Activated T-helper 1 cell treated with Interleukin-2 at 50 U/mL for 16 hours (primary cell): ENCODE results near the gene ALDH3B1.

Experiments
- DNase-seq: peaks from one replicate; pipeline ENCODE4 v3.0.0-alpha.2; 2020; ENCODE audit warnings: low read depth

ALDH3B1 gene

DNA sequence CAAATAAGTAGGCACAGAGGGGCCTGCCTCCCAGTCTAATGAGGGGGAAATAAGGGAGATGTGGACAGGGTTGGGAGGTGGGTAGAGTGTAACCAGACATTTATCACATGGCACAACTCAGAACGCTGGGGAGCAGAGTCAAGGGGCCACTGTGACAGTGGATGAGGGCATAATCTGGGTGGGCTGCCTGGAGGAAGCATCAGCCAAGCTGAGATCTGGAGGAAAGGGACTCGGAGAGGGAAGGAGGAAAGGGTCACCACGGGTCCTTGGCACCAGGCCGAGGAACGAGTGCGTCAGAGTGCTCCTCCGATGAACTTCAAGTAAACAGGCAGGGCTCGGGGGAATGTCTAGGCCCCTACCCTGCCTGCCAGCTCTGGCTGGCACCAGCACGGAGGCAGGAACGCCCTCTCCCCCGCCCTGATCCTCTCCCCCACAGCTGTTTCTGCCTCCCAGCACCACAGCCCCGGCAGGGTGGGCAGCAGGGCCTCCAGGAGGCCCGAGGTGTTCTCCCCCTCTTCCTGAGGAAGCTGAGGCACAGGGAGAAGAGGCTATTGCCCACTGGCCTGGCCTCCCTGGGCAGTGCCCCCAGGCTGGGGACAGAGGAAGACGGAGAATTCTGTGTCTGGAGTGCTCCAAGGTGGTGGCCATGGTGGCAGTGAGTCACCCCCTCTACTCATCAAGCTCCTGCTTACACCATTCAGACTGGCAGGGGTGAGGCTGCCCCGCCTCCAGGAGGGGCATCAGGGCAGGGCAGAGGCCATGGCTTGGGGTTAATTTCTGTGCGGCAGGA is 4.2 kb downstream of the ALDH3B1 start:
- no peak for DNase-seq

DNA sequence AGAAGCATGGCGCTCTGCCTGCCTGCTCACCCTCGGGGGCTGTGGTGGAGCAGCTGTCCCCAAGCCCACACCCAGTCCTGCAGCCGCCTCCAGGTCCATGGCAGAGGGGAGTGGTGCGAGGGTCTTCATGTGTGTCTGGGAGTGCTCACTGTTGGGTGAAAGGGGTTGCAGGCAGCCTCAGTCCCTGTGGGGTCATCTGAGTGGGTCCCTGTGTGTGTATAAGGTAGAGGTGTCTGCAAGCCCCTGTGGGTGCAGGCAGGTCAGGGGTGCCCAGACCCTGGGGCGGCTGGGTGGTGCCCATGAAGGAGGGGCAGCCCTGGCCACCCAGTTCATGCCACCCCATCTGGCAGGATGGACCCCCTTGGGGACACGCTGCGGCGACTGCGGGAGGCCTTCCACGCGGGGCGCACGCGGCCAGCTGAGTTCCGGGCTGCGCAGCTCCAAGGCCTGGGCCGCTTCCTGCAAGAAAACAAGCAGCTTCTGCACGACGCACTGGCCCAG is 4.9 kb downstream of the ALDH3B1 start:
- DNase-seq = no peak

DNA sequence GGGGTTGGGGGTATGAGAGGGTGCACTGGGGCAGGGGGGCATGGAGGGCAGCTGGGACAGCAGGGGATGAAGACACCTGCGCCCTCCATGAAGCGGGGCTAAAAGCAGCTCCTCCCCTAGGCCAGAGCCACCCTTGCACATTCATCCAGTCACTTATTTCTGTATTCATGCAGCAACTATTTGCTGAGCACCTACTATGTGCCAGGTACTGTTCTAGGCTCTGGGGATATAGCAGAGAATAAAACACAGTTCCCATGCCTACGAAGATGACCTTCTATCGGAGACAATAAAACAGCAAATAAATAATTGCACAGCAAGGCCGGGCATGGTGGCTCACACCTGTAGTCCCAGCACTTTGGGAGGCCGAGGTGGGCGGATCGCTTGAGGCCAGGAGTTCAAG is 5.3 kb downstream of the ALDH3B1 start:
- no peak for DNase-seq

DNA sequence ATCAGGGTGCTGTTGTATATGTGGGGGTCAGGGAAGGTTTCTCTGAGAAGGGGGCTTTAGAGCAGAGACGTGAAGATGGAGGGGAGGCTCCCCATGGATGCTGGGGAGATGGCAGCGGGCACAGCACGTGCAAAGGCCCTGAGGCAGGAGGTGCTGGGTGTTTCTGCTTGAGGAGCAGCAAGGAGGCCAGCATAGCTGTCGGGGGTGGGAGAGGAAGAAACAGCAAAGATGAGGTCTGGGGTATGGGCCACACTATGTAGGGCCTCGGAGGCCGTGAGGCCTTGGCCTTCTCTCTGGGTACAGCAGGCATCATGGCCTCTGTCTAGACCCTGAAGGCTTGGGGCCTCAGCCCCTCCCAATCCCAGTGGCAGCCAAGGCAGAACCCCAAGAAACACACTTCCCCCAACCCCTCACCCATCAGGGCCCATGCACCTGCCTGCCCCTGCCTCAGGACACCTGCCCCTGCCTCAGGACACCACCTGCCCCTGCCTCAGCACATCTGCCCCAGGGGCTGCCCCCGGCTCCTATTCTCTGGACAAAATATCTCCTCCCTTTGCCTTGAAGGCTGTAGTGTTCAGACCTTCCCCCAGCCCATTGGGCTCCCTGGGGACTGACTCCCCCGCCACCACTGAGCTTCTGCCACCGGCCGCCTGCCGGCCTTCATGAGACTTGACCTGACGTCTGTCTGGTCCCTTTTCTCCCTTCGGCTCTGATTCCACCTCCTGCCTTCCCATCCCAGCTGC is 6.2 kb downstream of the ALDH3B1 start:
- DNase-seq = no peak

DNA sequence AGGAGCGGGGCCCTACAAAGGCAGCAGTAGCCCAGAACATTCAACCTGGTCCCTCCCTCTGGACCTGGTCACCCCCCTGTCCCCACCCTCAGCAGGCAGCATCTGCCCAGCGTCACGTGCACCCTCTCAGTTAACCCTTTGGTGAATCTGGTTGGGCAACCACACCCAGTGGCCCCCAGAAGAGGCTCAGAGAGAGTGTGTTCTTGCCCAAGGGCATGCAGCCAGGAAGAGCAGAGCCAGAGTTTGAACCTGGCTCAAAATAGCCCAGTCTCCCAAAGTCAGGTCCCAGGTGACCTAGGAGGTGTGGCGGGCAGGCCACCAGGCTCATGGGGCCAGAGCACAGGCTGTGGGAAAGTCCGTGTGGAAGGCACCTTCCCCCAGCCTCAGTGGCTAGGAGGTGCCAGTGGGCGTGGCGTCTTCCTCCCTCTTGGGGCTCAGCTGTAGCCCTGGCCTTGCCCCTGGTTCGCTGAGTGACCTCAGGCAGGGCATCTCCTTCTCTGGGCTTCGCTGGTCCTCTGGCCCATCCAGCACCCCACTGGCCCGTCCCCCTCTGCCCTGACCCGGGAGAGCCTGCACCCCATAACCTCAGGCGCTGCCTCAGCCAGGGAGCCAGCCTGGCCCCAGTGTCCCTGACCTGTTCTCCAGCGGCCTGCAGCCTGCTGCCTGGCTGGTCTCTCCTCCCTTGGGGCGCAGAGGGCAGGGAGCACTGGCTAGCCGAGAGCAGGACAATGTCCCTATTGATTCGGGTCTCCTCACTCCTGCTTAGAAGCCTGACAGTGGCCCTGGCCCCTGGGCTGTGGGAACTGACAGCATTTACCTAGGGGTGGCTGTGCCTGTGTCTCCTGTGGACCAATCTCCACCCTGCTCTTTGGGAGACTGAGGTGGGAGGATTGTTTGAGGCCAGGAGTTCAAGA is 7.0 kb downstream of the ALDH3B1 start:
- DNase-seq = no peak

DNA sequence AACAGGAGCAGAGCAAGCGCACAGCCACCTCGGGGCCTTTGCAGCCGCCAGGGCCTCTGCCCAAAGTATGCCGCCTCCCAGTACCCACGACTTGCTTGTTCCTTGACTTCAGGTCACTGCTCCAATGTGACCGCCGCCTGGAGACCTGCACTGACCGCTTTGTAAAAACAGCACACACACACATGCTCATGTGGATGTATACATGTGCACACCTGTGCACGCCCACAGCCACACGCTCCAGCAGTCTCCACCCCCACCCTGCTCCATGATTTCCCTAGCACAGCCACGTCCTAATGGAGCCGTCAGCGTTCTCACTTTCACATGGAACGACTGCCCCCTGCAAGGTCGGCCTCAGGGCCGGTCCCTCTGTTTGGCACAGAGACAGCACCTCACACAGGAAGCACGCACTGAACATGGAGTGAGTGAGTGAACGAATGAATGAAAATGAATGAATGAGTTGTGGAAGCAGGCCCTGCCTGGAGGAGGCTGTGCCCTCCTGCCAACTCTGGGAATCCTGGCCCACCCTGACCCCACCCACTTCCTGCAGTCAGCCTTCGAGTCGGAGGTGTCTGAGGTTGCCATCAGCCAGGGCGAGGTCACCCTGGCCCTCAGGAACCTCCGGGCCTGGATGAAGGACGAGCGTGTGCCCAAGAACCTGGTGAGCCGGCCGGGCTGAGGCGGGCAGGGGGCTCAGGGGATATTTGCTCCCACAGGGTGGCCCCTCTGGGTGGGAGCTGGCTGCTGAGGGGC is 8.0 kb downstream of the ALDH3B1 start:
- DNase-seq = no peak

DNA sequence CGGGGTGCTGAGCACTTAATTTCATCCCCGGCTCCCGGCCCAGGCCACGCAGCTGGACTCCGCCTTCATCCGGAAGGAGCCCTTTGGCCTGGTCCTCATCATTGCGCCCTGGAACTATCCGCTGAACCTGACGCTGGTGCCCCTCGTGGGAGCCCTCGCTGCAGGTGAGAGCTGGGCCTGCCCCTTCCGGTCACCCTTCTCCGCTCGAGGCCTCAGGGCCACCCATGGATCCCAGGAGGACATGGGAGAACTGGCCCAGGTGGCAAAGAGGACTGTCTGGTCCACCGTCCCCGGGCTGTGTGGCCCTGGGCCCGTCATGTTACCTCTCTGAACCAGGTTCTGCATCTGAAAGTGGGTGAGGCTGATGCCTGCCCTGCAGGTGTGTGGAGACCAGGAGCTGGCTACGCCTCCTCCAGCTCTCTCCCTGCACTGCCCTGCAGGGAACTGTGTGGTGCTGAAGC is 8.6 kb downstream of the ALDH3B1 start:
- DNase-seq = no peak

DNA sequence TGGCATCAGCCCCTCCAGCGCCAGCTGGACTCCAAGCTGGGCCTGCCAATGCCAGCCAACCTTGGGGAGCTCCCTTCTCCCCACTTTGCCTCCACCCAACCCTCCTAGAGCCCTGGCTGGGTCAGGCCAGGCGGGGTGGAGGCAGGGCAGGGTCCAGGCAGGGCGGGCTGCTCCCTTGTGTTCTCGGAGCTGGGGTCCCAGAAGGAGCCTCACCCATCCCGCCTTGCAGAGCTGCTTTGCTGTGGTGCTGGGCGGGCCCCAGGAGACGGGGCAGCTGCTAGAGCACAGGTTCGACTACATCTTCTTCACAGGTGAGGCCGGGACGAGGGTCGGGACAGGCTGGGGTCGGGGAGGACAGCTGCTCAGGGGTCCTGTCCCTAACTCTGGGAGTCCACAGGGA is 9.4 kb downstream of the ALDH3B1 start:
- DNase-seq = no peak

DNA sequence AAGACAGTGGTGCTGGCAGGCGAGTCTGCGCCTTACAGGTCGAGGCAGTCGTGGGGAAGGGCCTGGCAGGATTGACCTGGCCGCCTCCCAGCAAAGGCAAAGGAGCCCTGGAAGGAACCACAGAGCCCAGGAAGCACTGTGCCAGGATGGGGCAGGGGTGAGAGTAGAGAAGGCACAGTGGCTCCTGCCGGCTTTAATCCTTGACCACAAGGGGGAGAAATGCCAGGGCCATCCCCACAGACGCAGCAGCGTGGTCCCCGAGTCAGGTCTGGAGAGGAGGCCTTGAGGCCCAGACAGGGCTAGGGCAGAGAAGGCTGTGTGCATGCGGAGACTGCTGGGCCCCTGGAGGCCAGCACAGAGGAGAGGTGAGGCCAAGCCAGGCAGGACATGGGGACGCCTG is 10.4 kb downstream of the ALDH3B1 start:
- no peak for DNase-seq

DNA sequence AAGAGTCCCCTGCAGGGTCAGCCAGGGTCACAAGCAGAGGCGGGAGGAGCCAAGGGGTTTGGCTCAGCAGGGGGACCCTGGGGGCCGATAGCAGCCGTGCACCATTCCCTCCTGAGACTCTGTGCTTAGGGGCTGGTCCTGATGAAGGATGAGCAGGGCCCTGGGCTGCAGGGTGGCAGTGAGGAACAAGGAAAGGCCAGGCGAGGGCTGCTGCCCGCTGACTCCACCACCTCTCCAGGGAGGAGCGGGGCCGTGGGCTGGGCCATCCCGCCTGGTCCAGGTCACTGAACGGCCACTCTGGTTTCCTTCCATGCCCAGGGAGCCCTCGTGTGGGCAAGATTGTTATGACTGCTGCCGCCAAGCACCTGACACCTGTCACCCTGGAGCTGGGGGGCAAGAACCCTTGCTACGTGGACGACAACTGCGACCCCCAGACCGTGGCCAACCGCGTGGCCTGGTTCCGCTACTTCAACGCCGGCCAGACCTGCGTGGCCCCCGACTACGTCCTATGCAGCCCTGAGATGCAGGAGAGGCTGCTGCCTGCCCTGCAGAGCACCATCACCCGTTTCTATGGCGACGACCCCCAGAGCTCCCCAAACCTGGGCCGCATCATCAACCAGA is 11.2 kb downstream of the ALDH3B1 start:
- no peak for DNase-seq

DNA sequence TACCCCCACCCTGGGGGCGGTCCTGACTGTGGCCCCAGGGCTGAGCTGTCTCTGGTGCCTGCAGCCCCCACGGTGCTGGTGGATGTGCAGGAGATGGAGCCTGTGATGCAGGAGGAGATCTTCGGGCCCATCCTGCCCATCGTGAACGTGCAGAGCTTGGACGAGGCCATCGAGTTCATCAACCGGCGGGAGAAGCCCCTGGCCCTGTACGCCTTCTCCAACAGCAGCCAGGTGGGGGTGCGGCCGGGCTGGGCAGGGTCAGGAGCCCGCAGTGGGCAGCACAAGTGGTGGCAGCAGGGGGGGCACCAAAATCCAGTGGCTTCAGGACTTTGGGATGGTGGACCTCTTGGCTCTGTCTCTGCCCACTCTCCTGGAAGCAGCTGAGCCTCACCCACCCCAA is 12.4 kb downstream of the ALDH3B1 start:
- DNase-seq = no peak

DNA sequence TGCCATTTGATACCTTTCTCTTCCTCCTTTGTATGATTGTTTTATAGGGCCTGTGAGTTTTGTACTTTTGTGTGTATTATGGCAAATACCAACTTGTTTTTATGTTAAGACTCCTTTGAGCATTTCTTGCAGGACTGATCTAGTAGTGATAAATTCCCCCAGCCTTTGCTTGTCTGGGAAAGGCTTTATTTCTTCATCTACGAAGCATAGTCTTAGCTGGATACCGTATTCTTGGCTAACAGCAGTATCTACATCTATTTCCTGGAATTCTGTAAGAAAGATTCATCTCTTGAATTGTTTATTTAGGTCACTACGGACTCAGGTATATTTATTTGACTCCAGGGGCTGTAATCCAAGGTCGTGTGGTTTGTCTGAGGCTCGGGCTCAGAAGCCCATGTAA is 14.4 kb downstream of the ALDH3B1 start:
- no peak for DNase-seq

DNA sequence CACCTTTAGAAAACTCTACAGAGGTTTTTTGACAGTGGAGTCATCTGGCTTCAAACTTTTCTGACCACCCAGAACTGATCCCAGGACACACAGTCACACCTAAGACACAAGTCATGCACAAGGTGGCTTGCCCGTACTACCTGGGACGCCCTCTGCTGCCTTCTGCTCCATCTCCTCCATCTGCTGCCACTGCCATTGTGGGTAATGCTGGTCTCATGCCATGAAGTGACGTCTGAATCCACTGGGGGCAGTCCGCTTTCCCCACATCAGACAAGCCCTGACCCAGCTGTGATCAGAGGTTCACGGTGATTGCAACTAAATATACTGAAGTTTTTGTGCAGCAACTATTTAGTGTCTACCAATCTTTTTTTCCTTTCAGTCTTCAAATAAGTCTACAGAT is 14.9 kb downstream of the ALDH3B1 start:
- DNase-seq = no peak

DNA sequence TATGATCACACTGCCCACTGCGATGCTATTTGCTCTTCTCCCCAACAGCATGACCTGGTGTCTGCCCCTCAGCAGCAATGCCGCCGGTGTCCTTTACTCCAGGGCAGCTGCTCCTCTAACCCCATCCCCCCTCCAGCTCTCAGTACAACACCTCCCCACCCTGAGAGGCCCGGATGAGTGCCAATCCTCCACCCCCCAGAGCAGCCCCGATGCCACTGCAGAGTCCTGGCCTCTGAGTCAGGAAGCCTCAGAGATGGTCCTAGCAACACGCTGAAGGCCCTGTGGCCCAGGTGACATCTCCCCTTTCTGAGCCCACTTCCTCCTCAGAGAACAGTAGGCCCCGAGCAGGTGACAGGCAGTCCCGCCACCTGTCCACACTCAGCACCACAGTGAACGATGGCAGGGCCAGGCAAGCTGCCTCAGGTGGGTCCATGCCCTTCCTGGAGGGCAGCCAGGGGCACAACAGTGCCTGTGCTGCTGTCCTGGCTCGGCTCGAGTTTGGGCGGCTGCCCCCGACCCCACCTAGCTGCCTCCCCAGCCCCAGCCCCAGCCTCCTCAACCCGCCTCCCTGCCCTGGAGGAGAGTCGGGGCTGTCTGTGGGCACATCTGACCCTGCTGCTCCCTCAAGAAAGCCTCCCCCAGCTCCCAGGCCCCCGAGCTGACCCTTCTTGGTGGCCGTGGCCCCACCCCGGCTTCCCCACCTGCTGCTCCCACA is 16.4 kb downstream of the ALDH3B1 start:
- DNase-seq = no peak

DNA sequence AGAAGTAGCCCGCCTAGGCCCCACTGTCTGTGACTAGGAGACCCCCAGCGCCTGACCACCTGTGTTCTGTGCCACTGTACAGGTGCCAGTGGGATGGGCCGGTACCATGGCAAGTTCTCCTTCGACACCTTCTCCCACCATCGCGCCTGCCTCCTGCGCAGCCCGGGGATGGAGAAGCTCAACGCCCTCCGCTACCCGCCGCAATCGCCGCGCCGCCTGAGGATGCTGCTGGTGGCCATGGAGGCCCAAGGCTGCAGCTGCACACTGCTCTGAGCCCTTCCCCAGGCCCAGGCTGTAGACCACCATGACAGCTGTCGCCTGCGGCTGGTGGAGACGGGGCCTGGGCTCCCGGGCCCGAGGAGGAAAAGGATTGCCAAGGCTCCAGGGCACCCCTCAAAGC is 17.5 kb downstream of the ALDH3B1 start:
- no peak for DNase-seq

DNA sequence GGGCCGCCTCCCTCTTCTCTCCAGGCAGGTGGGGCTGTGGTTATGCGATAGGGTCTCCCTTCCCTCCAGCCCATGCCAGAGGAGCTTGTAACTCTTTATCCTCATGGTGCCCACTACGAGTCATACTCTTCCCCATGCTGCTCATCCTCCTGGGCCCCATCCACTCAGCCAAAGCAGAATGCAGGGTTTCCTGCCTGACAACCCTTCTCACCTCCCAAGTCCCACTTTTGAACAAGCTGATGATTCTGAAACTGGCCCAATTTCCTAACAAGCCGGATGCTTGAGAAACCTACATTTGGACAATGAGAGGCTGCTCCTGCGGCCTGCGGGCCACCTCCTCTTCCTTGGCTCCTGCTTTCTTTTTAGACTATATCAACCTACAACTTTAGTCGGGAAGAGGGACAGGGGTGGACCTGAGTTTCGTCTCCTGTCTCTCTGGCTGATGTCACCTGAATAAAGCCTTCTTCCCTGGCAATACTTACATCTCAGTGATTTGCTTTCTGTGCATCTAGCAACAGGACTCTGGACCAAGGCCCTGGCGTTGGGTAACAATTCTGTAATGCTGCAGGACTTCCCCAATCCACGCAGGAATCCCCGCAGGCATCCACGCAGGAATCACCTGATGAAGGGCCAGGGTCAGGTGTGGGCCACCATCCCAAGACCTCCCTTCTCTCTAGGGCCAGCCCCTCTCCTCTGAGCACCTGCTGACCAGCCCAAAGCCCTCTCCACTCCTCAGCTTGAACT is 18.8 kb downstream of the ALDH3B1 start:
- no peak for DNase-seq

DNA sequence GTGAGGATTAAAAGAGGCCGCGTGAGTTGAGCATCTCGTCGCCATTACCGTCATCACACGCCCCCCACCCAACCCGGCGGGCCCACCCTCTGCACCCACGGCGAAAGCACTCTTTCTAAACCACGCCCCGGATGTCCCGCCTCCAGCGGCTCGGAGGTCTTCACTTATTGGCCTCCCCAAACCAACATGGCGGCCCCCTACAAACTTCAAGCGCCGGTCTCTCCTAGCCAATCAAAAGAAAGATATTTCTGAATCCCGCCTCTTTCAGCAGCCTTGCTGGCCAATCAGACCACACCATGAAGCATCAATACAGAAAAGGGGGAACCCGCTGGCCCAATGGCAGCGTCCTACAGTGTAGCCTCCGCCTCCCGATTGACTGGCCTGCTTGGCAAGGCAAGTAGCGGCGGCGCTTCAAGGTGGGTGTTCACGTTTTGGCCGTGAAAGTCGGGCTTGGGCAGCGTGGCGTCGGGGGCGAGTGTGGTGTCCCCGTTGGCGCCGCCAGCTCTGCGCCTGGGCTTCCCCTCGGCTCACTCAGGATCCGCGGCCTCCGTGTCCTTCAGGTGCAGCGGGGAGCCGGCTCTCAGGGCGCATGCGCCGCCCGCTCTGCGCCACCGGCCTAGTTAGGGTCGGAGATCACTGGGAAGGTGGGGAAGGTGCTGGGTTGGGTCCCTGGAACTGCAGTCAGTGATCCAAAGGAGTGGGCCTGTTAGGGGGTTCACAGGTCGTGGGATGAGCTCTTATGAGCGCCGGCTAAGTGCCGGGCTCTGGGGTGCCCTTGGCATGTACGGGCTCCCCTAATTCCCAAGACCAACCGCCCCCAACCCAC is 20.4 kb downstream of the ALDH3B1 start, which contains the start of gene NDUFS8:
TSS of gene NDUFS8 (plus strand) at position 364 of the 826 bp plus-strand sequence. CDS start 1,471 bp downstream, outside the sequence.
- DNase-seq = peak; percentile 92

DNA sequence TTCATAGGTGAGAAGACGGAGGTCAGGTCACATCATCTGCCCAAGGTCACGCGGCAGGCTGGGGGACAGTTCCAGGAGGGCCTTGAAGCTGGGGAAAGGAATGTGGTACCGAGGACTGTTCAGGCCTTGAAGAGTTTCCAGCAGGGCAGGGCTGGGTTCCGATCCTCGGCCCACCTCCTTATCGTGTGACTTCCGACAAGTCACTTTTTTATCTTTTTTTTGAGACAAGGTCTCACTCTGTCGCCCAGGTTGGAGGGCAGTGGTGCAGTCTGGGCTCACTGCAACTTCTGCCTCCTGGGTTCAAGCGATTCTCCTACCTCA is 21.0 kb downstream of the ALDH3B1 start:
- peak; percentile 3 for DNase-seq

DNA sequence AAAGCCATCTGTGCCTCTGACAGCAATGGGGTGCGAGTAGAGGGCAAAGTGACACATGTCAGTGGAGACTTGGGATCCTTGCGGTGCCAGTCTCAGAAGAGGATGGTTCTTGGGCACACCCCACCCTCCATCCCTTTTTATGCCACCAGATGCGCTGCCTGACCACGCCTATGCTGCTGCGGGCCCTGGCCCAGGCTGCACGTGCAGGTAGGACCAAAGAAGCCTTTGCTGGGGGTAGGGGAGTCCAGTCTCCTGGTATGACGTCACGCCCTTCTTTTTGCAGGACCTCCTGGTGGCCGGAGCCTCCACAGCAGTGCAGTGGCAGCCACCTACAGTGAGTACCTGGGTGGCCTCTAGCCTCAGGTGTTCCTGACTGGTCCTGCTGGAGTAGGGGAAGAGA is 21.9 kb downstream of the ALDH3B1 start:
- no peak for DNase-seq
